Gastrocnemius medialis (tissue), 4 donors: ENCODE results near the gene ZNF25.

Source experiments
- CTCF ChIP-seq, 5 experiments: fragments of 450-650 bp in 3 of 5; fragments of 200-600 bp in 2 of 5; sonication (generic) in 2 of 5; IDR thresholded peaks in 4 of 5; conservative IDR thresholded peaks in 1 of 5; 1 replicate in 4 of 5; 2 replicates in 1 of 5; pipeline ENCODE4 v1.5.1; 2016 to 2019; ENCODE audit warnings: antibody characterized with exemption in 5 of 5, mild to moderate bottlenecking in 3 of 5, moderate library complexity in 3 of 5
- POLR2A ChIP-seq, 2 donors: fragments of 450-650 bp; IDR thresholded peaks; one replicate each; pipeline ENCODE4 v1.6.1; 2017; ENCODE audit warnings: antibody characterized with exemption in 2 of 2, mild to moderate bottlenecking in 2 of 2, moderate library complexity in 2 of 2

DNA sequence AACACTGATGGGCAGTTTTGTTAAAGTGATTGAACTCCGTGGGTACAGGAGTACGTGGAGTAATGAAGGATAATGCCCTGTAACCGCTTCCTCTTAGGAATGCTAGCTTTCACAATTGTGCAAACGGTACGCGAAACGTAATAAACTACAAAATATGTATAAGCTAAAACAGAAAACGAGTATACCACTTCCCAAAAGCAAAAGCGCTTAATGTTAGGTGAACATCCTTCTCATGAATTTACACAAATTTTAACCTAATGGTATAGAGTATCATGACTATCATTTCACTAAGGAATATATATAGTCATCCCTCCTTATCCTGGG, 395 bp upstream of the ZNF25 start:
- TF ChIP-seq POLR2A (IDR thresholded peaks at IDR 0.05) (no peak), CTCF (IDR thresholded peaks at IDR 0.05 in 4 of 5, conservative IDR thresholded peaks at IDR 0.05 in 1 of 5) (peak in 1 of 5 experiments; percentile 13)
